Hematopoietic multipotent progenitor cell treated with erythropoietin and hydrocortisone succinate and interleukin-3 and kit ligand, for 4 days (in vitro differentiated cells): ENCODE measurements around the gene ZBTB7C.

Source experiments
- DNase-seq: peaks from one replicate; pipeline ENCODE4 v3.0.0-alpha.2; 2015

The ZBTB7C gene

GRCh38 chr18:48158721-48159120 is 250.5 kb downstream of the ZBTB7C start:
- DNase-seq = no peak

- DNase-seq = no peak
Measured at GRCh38 chr18:48157956-48158355, 251.2 kb downstream of the ZBTB7C start.

GRCh38 chr18:48155856-48156255 is 253.3 kb downstream of the ZBTB7C start:
- no peak for DNase-seq

- no peak for DNase-seq
Measured at GRCh38 chr18:48154828-48155227, 254.4 kb downstream of the ZBTB7C start.

- DNase-seq = no peak
Measured at GRCh38 chr18:48153613-48154481, 255.3 kb downstream of the ZBTB7C start.

- no peak for DNase-seq
Measured at GRCh38 chr18:48152549-48152948, 256.6 kb downstream of the ZBTB7C start.

- no peak for DNase-seq
Measured at GRCh38 chr18:48151421-48152065, 257.6 kb downstream of the ZBTB7C start.

GRCh38 chr18:48149020-48149685 is 260.0 kb downstream of the ZBTB7C start:
- no peak for DNase-seq

GRCh38 chr18:48142994-48143393 is 266.2 kb downstream of the ZBTB7C start:
- no peak for DNase-seq

GRCh38 chr18:48142353-48142752 is 266.8 kb downstream of the ZBTB7C start:
- DNase-seq = no peak

GRCh38 chr18:48140731-48141130 is 268.5 kb downstream of the ZBTB7C start:
- DNase-seq = no peak

GRCh38 chr18:48139431-48140347 is 269.5 kb downstream of the ZBTB7C start:
- no peak for DNase-seq

GRCh38 chr18:48138660-48139430 is 270.3 kb downstream of the ZBTB7C start:
- no peak for DNase-seq

GRCh38 chr18:48138210-48138609 is 271.0 kb downstream of the ZBTB7C start:
- DNase-seq = no peak

GRCh38 chr18:48137374-48138081 is 271.7 kb downstream of the ZBTB7C start:
- no peak for DNase-seq

GRCh38 chr18:48136827-48137373 is 272.3 kb downstream of the ZBTB7C start:
- DNase-seq = no peak

GRCh38 chr18:48136051-48136826 is 272.9 kb downstream of the ZBTB7C start:
- no peak for DNase-seq

- DNase-seq = no peak
Measured at GRCh38 chr18:48135436-48135966, 273.7 kb downstream of the ZBTB7C start.

- DNase-seq = no peak
Measured at GRCh38 chr18:48134609-48135008, 274.6 kb downstream of the ZBTB7C start.
